H1 (cell line): ENCODE data around the gene MEIS3. TPM values are rescaled to one million over a fixed set of nuclear protein-coding genes. Genes with fewer than 3 reads are reported as not detected.

ENCODE experiments used
- CTCF ChIA-PET: fragments of 300-600 bp; sonication (Branson Sonifier 250); formaldehyde crosslinking; loops from one replicate; lab custom pipeline; 2021; ENCODE audit not compliant: partially characterized antibody; lab: Charles Lee
- POLR2A ChIA-PET: fragments of 300-600 bp; sonication (Branson Sonifier 250); formaldehyde crosslinking; loops from one replicate; lab custom pipeline; 2021; ENCODE audit warnings: inconsistent platforms; ENCODE audit not compliant: partially characterized antibody; lab: Charles Lee
- DNase-seq, 2 experiments: peaks; one replicate each; pipeline versions ENCODE4 v3.0.0 to v3.0.0-alpha.2; 2010 to 2022; ENCODE audit warnings: low spot score in 2 of 2, low read depth in 1 of 2, mixed read lengths in 1 of 2
- FAIRE-seq: peaks from 2 replicates; lab custom pipeline; 2011; peaks lifted over from hg19 to GRCh38; lab: Jason Lieb, UNC
- H2AFZ ChIP-seq: 2 replicates; pipeline ENCODE4 v1.8.1; 2012; ENCODE audit warnings: low read length, inconsistent platforms
- H2AK5ac ChIP-seq: 2 replicates; pipeline ENCODE4 v1.6.1; 2013; ENCODE audit warnings: low read depth, low read length
- H2BK120ac ChIP-seq: replicated peaks from 2 replicates; pipeline ENCODE3; 2013; ENCODE audit warnings: low read depth, low read length, inconsistent platforms
- H2BK12ac ChIP-seq: 2 replicates; pipeline ENCODE4 v1.6.1; 2013; ENCODE audit warnings: low read depth, low read length
- H2BK15ac ChIP-seq: 2 replicates; pipeline ENCODE4 v1.6.1; 2013; ENCODE audit warnings: low read length
- H2BK20ac ChIP-seq: 2 replicates; pipeline ENCODE4 v1.6.1; 2013; ENCODE audit warnings: low read length
- H2BK5ac ChIP-seq: 2 replicates; pipeline ENCODE4 v1.6.1; 2013; ENCODE audit warnings: low read depth, low read length
- H3K14ac ChIP-seq: 2 replicates; pipeline ENCODE4 v1.6.1; 2013; ENCODE audit warnings: inconsistent platforms; ENCODE audit not compliant: insufficient read length
- H3K18ac ChIP-seq: 2 replicates; pipeline ENCODE4 v1.6.1; 2013; ENCODE audit warnings: low read length; ENCODE audit errors: extremely low read depth
- H3K23ac ChIP-seq: 2 replicates; pipeline ENCODE4 v1.6.1; 2013; ENCODE audit warnings: inconsistent platforms; ENCODE audit not compliant: insufficient read length
- H3K23me2 ChIP-seq: 2 replicates; pipeline ENCODE4 v1.6.1; 2013; ENCODE audit warnings: low read depth, low read length
- H3K27ac ChIP-seq: 2 replicates; pipeline ENCODE4 v1.6.1; 2011; ENCODE audit warnings: low read depth, low read length, inconsistent platforms
- H3K27me3 ChIP-seq, 4 experiments: replicated peaks in 1 of 4; 1 replicate in 1 of 4; 2 replicates in 3 of 4; pipeline versions ENCODE4 v1.6.1 to v1.8.1; 2011 to 2013; ENCODE audit warnings: low read length in 3 of 4, mild to moderate bottlenecking in 3 of 4, inconsistent platforms in 2 of 4, mixed read lengths in 2 of 4, moderate library complexity in 1 of 4; ENCODE audit not compliant: control insufficient read depth in 3 of 4, insufficient read depth in 3 of 4; ENCODE audit errors: extremely low read depth in 1 of 4
- H3K36me3 ChIP-seq, 4 experiments: 2 replicates each; pipeline versions ENCODE4 v1.6.1 to v1.8.1; 2011 to 2013; ENCODE audit warnings: mild to moderate bottlenecking in 4 of 4, low read length in 3 of 4, moderate library complexity in 2 of 4, control low read depth in 1 of 4, inconsistent platforms in 1 of 4; ENCODE audit not compliant: insufficient read depth in 4 of 4, control insufficient read depth in 2 of 4
- H3K4ac ChIP-seq: replicated peaks from 2 replicates; pipeline ENCODE3; 2013; ENCODE audit warnings: low read length, low read depth, mixed read lengths, inconsistent platforms; ENCODE audit not compliant: insufficient read length
- H3K4me1 ChIP-seq, 4 experiments: replicated peaks in 1 of 4; 1 replicate in 1 of 4; 2 replicates in 3 of 4; pipeline versions ENCODE4 v1.6.1 to v1.8.1; 2011 to 2013; ENCODE audit warnings: low read length in 3 of 4, inconsistent platforms in 2 of 4, mixed read lengths in 1 of 4; ENCODE audit not compliant: insufficient read depth in 4 of 4, control insufficient read depth in 3 of 4
- H3K4me2 ChIP-seq, 2 experiments: 2 replicates each; pipeline versions ENCODE4 v1.6.1 to v1.8.1; 2011 to 2013; ENCODE audit warnings: low read depth in 2 of 2, low read length in 2 of 2, control low read depth in 1 of 2, inconsistent platforms in 1 of 2, mild to moderate bottlenecking in 1 of 2; ENCODE audit not compliant: insufficient read depth in 1 of 2
- H3K4me3 ChIP-seq, 4 experiments: fragments of 200-600, 300-600 bp in 1 of 4; sonication (generic), shearing (Covaris generic), sonication (Bioruptor Twin) in 1 of 4; 2 replicates each; pipeline versions ENCODE4 v1.5.1 to v1.8.1; 2011 to 2016; ENCODE audit warnings: low read length in 4 of 4, low read depth in 3 of 4, control low read depth in 2 of 4, inconsistent platforms in 2 of 4, mild to moderate bottlenecking in 2 of 4, mixed read lengths in 1 of 4, moderate library complexity in 1 of 4; ENCODE audit not compliant: insufficient read depth in 2 of 4; ENCODE audit errors: extremely low read depth in 1 of 4
- H3K56ac ChIP-seq: replicated peaks from 2 replicates; pipeline ENCODE3; 2013; ENCODE audit warnings: low read depth, mild to moderate bottlenecking, mixed read lengths, low read length, inconsistent platforms; ENCODE audit not compliant: insufficient read length
- H3K79me1 ChIP-seq: 2 replicates; pipeline ENCODE4 v1.6.1; 2013; ENCODE audit warnings: low read depth, low read length, control low read depth
- H3K79me2 ChIP-seq, 2 experiments: 2 replicates each; pipeline versions ENCODE4 v1.6.1 to v1.8.1; 2012 to 2013; ENCODE audit warnings: low read length in 2 of 2, mild to moderate bottlenecking in 2 of 2, inconsistent platforms in 1 of 2; ENCODE audit not compliant: insufficient read depth in 2 of 2, control insufficient read depth in 1 of 2
- H3K9ac ChIP-seq, 4 experiments: replicated peaks in 1 of 4; 1 replicate in 1 of 4; 2 replicates in 3 of 4; pipeline versions ENCODE4 v1.6.1 to v1.8.1; 2011 to 2013; ENCODE audit warnings: low read depth in 3 of 4, low read length in 3 of 4, control low read depth in 2 of 4, mild to moderate bottlenecking in 2 of 4, moderate library complexity in 2 of 4, inconsistent platforms in 1 of 4; ENCODE audit errors: extremely low read depth in 1 of 4
- H3K9me3 ChIP-seq, 2 experiments: 2 replicates each; pipeline versions ENCODE4 v1.6.1 to v1.8.1; 2012 to 2013; ENCODE audit warnings: mild to moderate bottlenecking in 2 of 2, moderate library complexity in 2 of 2, control low read depth in 1 of 2, inconsistent platforms in 1 of 2, low read depth in 1 of 2, low read length in 1 of 2, mixed read lengths in 1 of 2; ENCODE audit not compliant: insufficient read depth in 2 of 2
- H4K20me1 ChIP-seq, 2 experiments: replicated peaks in 1 of 2; 2 replicates each; pipeline versions ENCODE3 to v1.8.1; 2011 to 2013; ENCODE audit warnings: inconsistent platforms in 2 of 2, low read length in 2 of 2, mild to moderate bottlenecking in 1 of 2; ENCODE audit not compliant: insufficient read depth in 2 of 2, control insufficient read depth in 1 of 2
- H4K5ac ChIP-seq: 2 replicates; pipeline ENCODE4 v1.6.1; 2013; ENCODE audit warnings: low read length, low read depth, mixed read lengths, inconsistent platforms; ENCODE audit not compliant: insufficient read length
- H4K8ac ChIP-seq: 2 replicates; pipeline ENCODE4 v1.8.0; 2013; ENCODE audit warnings: mild to moderate bottlenecking, moderate library complexity, low read length, inconsistent platforms; ENCODE audit not compliant: insufficient read depth; ENCODE audit errors: extremely low read depth
- H4K91ac ChIP-seq: replicated peaks from 2 replicates; pipeline ENCODE3; 2013; ENCODE audit warnings: low read length, mixed read lengths, inconsistent platforms; ENCODE audit not compliant: insufficient read length
- CEBPB ChIP-seq: IDR thresholded peaks from 2 replicates; pipeline ENCODE4 v1.6.1; 2012; ENCODE audit warnings: low read depth, low read length
- WGBS, 2 experiments: shearing (Covaris generic) in 1 of 2; methylation state at CpG; one replicate each; pipeline versions ENCODE4 v1.1.6 to v1.1.7; 2013 to 2015; ENCODE audit warnings: low lambda C conversion rate in 2 of 2, mixed read lengths in 2 of 2, inconsistent platforms in 1 of 2, low coverage in 1 of 2, missing lambda C conversion rate in 1 of 2; ENCODE audit not compliant: insufficient replicate concordance in 2 of 2, insufficient coverage in 1 of 2, insufficient read length in 1 of 2; ENCODE audit errors: extremely low coverage in 1 of 2, missing lambda C conversion rate in 1 of 2; 5-methylcytosine and 5-hydroxymethylcytosine counted together
- polyA plus RNA-seq, 7 experiments: library from polyadenylated mRNA; depleted of rRNA in 3 of 7; stranded (reverse) in 5 of 7; unstranded in 2 of 7; fragments of >200 nt in 5 of 7; fragments of 200-250 nt in 2 of 7; gene quantifications; 1 replicate in 5 of 7; 2 replicates in 1 of 7; 4 replicates in 1 of 7; pipeline versions ENCODE4 v1.2.1 to v1.2.3, GENCODE V29; 2011 to 2013; ENCODE audit warnings: missing spikeins in 2 of 7, mixed read lengths in 2 of 7
- total RNA-seq: library from RNA; stranded (reverse); fragmentation: NEBNext Ultra II Directional; extraction: Animal tissue kit (Norgen Biotek cat#: 25700); gene quantifications from 2 replicates; pipeline ENCODE4 v1.2.1, GENCODE V29; 2021

Gene MEIS3
- total and polyA plus RNA-seq, 2 of the 8 experiments (the other 6 are each of a cell fraction or from before 2014, with no cell fraction given): 24.5 to 28.2 TPM

DNA sequence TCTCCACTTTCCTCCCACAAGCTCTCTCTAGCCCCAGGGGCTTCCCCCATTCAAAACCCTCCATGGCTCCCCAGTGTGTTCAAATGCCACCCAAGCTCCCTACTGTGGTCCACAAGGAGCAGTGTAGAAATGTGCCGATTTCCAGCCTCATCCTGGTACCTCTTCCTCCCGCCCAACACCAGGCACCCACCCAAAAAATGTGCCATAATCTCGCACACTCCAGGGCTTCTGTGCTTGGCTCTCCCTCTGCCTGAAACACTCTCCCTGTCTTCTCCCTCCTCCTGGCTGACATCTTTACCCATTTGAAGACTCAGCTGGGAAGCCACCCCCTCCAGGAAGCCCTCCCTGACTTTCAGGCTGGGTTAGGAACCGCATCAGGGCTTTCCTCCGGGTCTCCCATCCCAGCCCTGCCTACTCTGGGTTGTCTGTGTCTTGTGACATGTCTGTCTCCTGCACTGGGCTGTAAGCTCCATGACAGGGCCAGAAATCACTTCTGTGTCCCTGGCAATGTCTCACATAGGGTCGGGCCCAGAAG is 16.6 kb upstream of the MEIS3 start:
- peaks cover 0 to 6% of the 10 kb centered on the region in 2 experiments for H4K20me1 ChIP-seq
- peaks cover 0 to 4% (median 2%) of the 10 kb centered on the region in 4 experiments; a peak in 3 of 7 replicates for H3K27me3 ChIP-seq
- no peak overlapping the region for H3K14ac ChIP-seq
- H3K23me2 ChIP-seq: peaks cover 3% of the 10 kb centered on the region; the same call in 1 of the 2 replicates
- no peak overlapping the region for H4K91ac ChIP-seq
- no peak overlapping the region for H2BK120ac ChIP-seq
- H3K36me3 ChIP-seq: no peaks in the 10 kb centered on the region
- no peak overlapping the region for H3K18ac ChIP-seq
- no peaks in the 10 kb centered on the region for H3K9me3 ChIP-seq
- no peak overlapping the region for H2BK5ac ChIP-seq
- H2AFZ ChIP-seq: no peak overlapping the region
- FAIRE-seq (no peak), DNase-seq (no peak)
- no peak overlapping the region for H3K4me2 ChIP-seq
- H3K23ac ChIP-seq: no peak overlapping the region
- ChIA-PET CTCF (interaction anchor here (0.6 to 24.5 kb wide), 34 partner anchors 8 to 372 kb away, joined by 3 to 436 read pairs (median 6); partner anchors contain the start of genes EHD2, KPTN, NAPA and SLC8A2), POLR2A (interaction anchor here (0.6 to 1.5 kb wide), 7 partner anchors 12 to 271 kb away, joined by 3 to 9 read pairs (median 4); no protein-coding TSS in a partner anchor)
- no peak overlapping the region for H3K4ac ChIP-seq
- no peak overlapping the region for H3K9ac ChIP-seq
- no peak overlapping the region; the same call in 1 of the 2 replicates for H4K8ac ChIP-seq
- H2BK12ac ChIP-seq: no peak overlapping the region
- no peaks in the 10 kb centered on the region for H3K79me1 ChIP-seq
- H2AK5ac ChIP-seq: no peak overlapping the region
- TF ChIP-seq CEBPB: no peak
- H3K27ac ChIP-seq: no peak overlapping the region
- H2BK20ac ChIP-seq: no peak overlapping the region
- no peaks in the 10 kb centered on the region for H3K79me2 ChIP-seq
- no peak overlapping the region for H3K56ac ChIP-seq
- H3K4me1 ChIP-seq: peaks cover 0 to 4% (median 1%) of the 10 kb centered on the region in 4 experiments; a peak in 2 of 7 replicates
- WGBS, 2 experiments: 90% methylated on average over 6 of the region's 6 CpGs; no CpG with 5 or more reads in 1 of the 2 experiments
- no peak overlapping the region for H3K4me3 ChIP-seq
- peak overlapping the region; percentile 46; the same call in 1 of the 2 replicates for H2BK15ac ChIP-seq
- no peak overlapping the region for H4K5ac ChIP-seq
